ENCODE measurements around the gene LAMA3. TPM values are rescaled to one million over a fixed set of nuclear protein-coding genes. Genes with fewer than 3 reads are reported as not detected.

Gene LAMA3
- total and polyA plus RNA-seq, 2 donors from 2014 or later, result 4.4 to 66.0 TPM

DNA sequence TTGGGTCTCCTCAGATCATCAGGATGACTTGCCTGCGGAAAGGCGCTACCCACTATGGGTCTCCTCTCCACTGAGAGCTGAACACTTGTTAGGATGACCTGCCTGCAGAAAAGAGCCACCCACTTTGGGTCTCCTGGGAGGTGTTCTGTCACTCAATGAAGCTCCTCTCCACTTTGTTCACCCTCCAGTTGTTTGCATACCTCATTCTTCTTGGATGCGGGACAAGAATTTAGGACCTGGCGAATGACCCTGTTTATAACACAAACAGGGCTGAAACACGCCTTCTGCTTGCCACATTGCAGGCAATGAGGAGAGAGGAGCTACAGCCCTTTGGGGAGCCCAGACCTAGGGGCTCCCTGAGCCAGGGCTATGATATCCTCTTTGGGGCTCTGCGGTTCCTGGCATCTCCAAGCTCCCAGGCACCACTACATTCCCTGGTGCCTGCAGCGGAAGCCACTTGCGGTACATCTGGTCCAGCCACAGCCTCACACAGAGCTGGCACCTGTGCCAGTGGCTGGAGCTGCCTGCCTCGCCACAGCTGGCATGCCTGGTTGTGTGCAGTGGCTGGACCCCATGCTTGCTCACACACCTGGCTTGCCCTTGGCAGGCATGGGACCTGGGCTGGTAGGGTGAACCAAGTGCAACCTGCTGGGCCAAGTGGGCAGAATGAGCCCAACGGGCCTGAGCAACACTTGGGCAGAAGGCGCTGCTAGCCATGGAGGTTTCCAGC lies 47.2 kb upstream of the LAMA3 start:
- H3K27ac ChIP-seq (ENCODE audit: low read depth in 2 of 2, low read length in 2 of 2), result no peak overlapping the region

DNA sequence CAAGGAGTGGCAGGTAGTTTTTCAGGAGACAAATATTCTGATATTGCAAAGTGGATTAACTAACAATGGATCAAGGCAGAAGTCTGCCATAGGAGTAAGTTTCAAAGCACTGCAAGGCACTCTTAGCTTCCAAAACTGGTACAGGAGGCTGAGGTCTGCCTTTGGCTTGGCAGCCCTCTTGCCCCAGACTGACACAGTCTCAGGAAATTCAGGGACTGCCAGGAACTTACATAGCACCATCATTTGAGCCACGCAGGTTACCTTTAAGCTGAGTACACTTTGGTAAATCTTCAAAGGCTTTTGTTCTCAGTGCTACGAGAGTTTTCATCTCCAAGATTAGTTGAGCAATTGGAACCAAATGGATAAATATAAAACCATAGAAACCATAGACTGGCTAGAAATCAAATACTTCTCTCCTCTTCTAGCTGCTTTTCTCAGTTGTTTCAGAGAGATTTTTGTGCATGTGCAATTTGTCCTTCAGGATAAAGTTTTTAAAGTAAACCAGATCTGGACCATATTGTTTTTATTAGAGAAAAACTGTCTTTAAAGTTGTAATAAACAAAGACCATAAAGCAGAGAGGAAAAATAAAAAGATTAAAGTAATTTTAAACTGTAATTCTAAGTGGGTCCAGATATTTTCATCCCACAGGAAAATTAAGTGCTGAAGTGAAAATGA lies 45.3 kb upstream of the LAMA3 start:
- H3K9me3 ChIP-seq (ENCODE audit: control insufficient read depth in 2 of 3, insufficient read depth in 1 of 3, low read length in 3 of 3), result no peaks in the 10 kb centered on the region
- no peaks in the 10 kb centered on the region for H3K4me1 ChIP-seq (ENCODE audit: control insufficient read depth in 2 of 3, insufficient read depth in 2 of 3, low read depth in 1 of 3, low read length in 3 of 3)
- H3K27me3 ChIP-seq (ENCODE audit: control insufficient read depth, insufficient read depth, low read length), result no peaks in the 10 kb centered on the region
- TF ChIP-seq, protein P1, sequence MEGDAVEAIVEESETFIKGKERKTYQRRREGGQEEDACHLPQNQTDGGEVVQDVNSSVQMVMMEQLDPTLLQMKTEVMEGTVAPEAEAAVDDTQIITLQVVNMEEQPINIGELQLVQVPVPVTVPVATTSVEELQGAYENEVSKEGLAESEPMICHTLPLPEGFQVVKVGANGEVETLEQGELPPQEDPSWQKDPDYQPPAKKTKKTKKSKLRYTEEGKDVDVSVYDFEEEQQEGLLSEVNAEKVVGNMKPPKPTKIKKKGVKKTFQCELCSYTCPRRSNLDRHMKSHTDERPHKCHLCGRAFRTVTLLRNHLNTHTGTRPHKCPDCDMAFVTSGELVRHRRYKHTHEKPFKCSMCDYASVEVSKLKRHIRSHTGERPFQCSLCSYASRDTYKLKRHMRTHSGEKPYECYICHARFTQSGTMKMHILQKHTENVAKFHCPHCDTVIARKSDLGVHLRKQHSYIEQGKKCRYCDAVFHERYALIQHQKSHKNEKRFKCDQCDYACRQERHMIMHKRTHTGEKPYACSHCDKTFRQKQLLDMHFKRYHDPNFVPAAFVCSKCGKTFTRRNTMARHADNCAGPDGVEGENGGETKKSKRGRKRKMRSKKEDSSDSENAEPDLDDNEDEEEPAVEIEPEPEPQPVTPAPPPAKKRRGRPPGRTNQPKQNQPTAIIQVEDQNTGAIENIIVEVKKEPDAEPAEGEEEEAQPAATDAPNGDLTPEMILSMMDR (IDR thresholded peaks at IDR 0.05; ENCODE audit: borderline replicate concordance, extremely low read depth, insufficient read depth), result no peak
- FAIRE-seq, result no peak
- no peaks in the 10 kb centered on the region for H3K36me3 ChIP-seq (ENCODE audit: control insufficient read depth in 2 of 3, insufficient read depth in 3 of 3, low read length in 3 of 3)
- no peak overlapping the region for H3K27ac ChIP-seq (ENCODE audit: low read depth in 2 of 2, low read length in 2 of 2)
- DNase-seq, result no peak
- H3K4me3 ChIP-seq (ENCODE audit: low read length in 3 of 3), result no peak overlapping the region
- H3K9ac ChIP-seq (ENCODE audit: low read length in 3 of 3), result no peak overlapping the region
- intact Hi-C loops (cut with DNase I), result no loop called here

More for the DNA sequence above, 47.2 kb upstream of the LAMA3 start:
- TF ChIP-seq, protein P1 (IDR thresholded peaks at IDR 0.05; ENCODE audit: borderline replicate concordance, extremely low read depth, insufficient read depth), result no peak
- H3K4me3 ChIP-seq (ENCODE audit: low read length in 3 of 3), result no peak overlapping the region
- FAIRE-seq, result no peak
- intact Hi-C loops (cut with DNase I), result no loop called here
- no peaks in the 10 kb centered on the region for H3K4me1 ChIP-seq (ENCODE audit: control insufficient read depth in 2 of 3, insufficient read depth in 2 of 3, low read depth in 1 of 3, low read length in 3 of 3)
- no peaks in the 10 kb centered on the region for H3K36me3 ChIP-seq (ENCODE audit: control insufficient read depth in 2 of 3, insufficient read depth in 3 of 3, low read length in 3 of 3)
- no peaks in the 10 kb centered on the region for H3K27me3 ChIP-seq (ENCODE audit: control insufficient read depth, insufficient read depth, low read length)
- no peak for DNase-seq
- no peak overlapping the region for H3K9ac ChIP-seq (ENCODE audit: low read length in 3 of 3)
- no peaks in the 10 kb centered on the region for H3K9me3 ChIP-seq (ENCODE audit: control insufficient read depth in 2 of 3, insufficient read depth in 1 of 3, low read length in 3 of 3)

DNA sequence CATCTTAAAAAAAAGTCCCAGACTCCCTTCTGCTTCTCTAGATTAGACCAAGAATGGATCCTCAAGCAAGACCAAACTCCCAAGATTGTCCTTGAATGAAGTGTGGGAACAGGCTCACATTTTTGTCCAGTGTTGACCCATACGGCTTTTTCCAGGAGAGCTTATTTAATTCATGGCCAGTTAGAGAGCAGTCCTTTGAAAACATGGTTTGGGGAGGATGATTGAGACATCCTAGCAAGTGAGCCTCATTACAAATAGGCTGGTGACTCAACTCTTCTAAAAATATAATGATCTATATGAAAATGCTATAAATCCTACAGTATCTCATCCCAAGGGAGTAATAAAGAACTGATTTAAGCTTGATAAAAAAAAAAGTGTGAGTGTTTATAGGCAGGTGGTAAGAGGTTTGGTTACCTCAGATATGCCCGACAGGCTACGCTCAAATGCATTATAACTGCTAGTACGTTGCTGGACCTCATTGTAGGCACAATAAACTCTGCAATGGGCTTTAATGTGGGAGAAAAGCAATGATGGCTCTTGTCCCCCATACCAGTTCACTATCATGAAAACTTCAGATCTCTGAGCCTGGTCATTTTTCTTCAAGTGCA lies 43.6 kb upstream of the LAMA3 start:
- intact Hi-C loops (cut with DNase I), result no loop called here
- H3K36me3 ChIP-seq (ENCODE audit: control insufficient read depth in 2 of 3, insufficient read depth in 3 of 3, low read length in 3 of 3), result no peaks in the 10 kb centered on the region
- no peak for FAIRE-seq
- no peaks in the 10 kb centered on the region for H3K9me3 ChIP-seq (ENCODE audit: control insufficient read depth in 2 of 3, insufficient read depth in 1 of 3, low read length in 3 of 3)
- H3K4me1 ChIP-seq (ENCODE audit: control insufficient read depth in 2 of 3, insufficient read depth in 2 of 3, low read depth in 1 of 3, low read length in 3 of 3), result no peaks in the 10 kb centered on the region
- TF ChIP-seq, protein P1 (IDR thresholded peaks at IDR 0.05; ENCODE audit: borderline replicate concordance, extremely low read depth, insufficient read depth), result no peak
- no peak overlapping the region for H3K27ac ChIP-seq (ENCODE audit: low read depth in 2 of 2, low read length in 2 of 2)
- no peak for DNase-seq
- H3K9ac ChIP-seq (ENCODE audit: low read length in 3 of 3), result no peak overlapping the region
- H3K27me3 ChIP-seq (ENCODE audit: control insufficient read depth, insufficient read depth, low read length), result no peaks in the 10 kb centered on the region
- no peak overlapping the region for H3K4me3 ChIP-seq (ENCODE audit: low read length in 3 of 3)
